ENCODE results near the gene IGF1. TPM values are rescaled to one million over a fixed set of nuclear protein-coding genes. Genes with fewer than 3 reads are reported as not detected.

The IGF1 gene
- total RNA-seq, 1 donor from 2014 or later = 3.4 TPM

DNA sequence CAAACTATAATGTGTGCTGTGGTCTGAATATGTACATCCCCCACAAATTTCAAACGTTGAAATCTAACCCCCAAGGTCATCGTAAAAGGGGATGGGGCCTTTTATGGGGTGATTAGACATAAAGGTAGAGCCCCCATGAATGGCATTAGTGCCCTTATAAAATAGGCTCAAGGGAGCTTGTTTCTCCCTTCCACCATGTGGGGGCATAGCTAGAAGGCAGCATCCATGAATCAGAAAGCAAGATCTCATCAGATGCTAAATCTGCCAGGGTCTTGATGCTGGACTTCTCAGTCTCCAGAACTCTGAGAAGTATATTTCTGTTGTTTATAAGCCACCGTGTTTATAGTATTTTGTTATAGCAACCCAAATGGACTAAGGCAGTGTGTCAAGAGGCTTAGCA lies 33.4 kb upstream of the IGF1 start:
- H3K4me1 Mint-ChIP-seq (ENCODE audit: unreplicated experiment) = no peaks in the 10 kb centered on the region
- H3K27me3 Mint-ChIP-seq (ENCODE audit: unreplicated experiment) = no peaks in the 10 kb centered on the region
- TF ChIP-seq CTCF (IDR thresholded peaks at IDR 0.05; ENCODE audit: unreplicated experiment) = no peak
- DNase-seq (ENCODE audit: low spot score) = no peak
- H3K27ac Mint-ChIP-seq (ENCODE audit: unreplicated experiment) = no peak overlapping the region
- no peaks in the 10 kb centered on the region for H3K9me3 Mint-ChIP-seq (ENCODE audit: unreplicated experiment)
- H3K36me3 Mint-ChIP-seq (ENCODE audit: low read depth, unreplicated experiment) = no peaks in the 10 kb centered on the region
- no peak overlapping the region for H3K4me3 Mint-ChIP-seq (ENCODE audit: unreplicated experiment)

DNA sequence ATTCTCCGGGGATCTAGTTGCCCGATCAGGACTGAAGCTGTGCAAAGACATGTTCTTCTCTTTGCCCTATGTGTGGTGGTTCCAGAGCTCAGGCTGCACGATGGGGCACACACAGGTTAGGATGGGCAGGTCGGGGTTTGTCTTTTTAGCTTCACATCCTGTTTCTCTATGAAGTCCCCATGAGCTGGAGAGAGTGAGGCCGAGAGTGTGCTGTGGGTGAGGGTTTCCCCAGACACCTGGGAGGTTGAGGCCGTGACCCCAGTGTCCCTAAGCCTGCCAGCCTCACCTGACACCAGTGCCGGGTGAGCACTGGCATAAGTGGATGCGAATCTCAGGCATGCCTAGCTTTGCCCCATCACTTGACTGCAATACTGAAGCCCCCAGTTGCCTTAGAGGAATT lies 32.9 kb upstream of the IGF1 start:
- Mint-ChIP-seq H3K27me3 (ENCODE audit: unreplicated experiment) (no peaks in the 10 kb centered on the region), H3K27ac (ENCODE audit: unreplicated experiment) (no peak overlapping the region), H3K9me3 (ENCODE audit: unreplicated experiment) (no peaks in the 10 kb centered on the region), H3K4me1 (ENCODE audit: unreplicated experiment) (no peaks in the 10 kb centered on the region), H3K4me3 (ENCODE audit: unreplicated experiment) (no peak overlapping the region), H3K36me3 (ENCODE audit: low read depth, unreplicated experiment) (no peaks in the 10 kb centered on the region)
- no peak for TF ChIP-seq CTCF (IDR thresholded peaks at IDR 0.05; ENCODE audit: unreplicated experiment)
- DNase-seq (ENCODE audit: low spot score) = no peak

DNA sequence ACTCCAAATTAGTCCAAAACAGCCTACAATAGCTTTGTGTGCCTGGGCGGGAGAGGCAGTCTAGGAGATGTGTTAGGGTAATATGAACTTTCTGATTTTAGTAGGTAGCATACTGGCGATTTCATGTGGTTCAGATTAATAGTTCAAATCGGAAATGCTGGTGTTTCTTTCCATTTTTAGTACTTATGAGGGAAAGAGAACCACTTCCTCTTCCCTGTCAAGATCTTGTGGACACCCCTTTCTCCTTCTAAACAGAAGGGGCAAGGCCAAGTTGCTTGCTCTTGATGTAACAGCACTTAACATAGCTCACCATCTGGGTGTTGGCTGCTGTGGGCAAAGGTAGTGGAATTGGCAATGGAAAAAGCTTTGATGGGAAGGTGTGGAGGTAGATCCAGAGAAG lies 32.2 kb upstream of the IGF1 start:
- Mint-ChIP-seq H3K4me3 (ENCODE audit: unreplicated experiment) (no peak overlapping the region), H3K9me3 (ENCODE audit: unreplicated experiment) (no peaks in the 10 kb centered on the region), H3K27me3 (ENCODE audit: unreplicated experiment) (no peaks in the 10 kb centered on the region), H3K4me1 (ENCODE audit: unreplicated experiment) (no peaks in the 10 kb centered on the region), H3K27ac (ENCODE audit: unreplicated experiment) (no peak overlapping the region), H3K36me3 (ENCODE audit: low read depth, unreplicated experiment) (no peaks in the 10 kb centered on the region)
- no peak for DNase-seq (ENCODE audit: low spot score)
- TF ChIP-seq CTCF (IDR thresholded peaks at IDR 0.05; ENCODE audit: unreplicated experiment) = no peak

DNA sequence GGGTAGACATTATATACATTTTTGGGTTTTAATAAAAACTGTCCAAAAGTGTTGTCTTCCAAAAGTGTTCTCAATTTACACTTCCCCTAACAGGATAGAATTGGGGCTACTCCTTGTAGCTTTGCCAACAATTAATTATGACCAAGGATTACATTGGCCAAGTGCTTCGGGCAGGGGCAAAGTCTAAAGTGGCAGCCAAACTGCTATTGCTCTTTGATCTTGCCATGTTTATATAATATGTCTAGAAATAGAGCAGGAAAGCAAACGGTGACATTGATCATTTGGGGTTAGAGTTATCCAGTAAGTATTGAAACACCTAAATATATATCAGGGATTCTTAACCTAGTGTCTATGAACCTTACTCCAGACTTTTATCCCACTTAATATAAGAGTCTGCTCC lies 31.2 kb upstream of the IGF1 start:
- Mint-ChIP-seq H3K27me3 (ENCODE audit: unreplicated experiment) (no peaks in the 10 kb centered on the region), H3K4me3 (ENCODE audit: unreplicated experiment) (no peak overlapping the region), H3K4me1 (ENCODE audit: unreplicated experiment) (no peaks in the 10 kb centered on the region), H3K27ac (ENCODE audit: unreplicated experiment) (no peak overlapping the region), H3K36me3 (ENCODE audit: low read depth, unreplicated experiment) (no peaks in the 10 kb centered on the region), H3K9me3 (ENCODE audit: unreplicated experiment) (no peaks in the 10 kb centered on the region)
- no peak for TF ChIP-seq CTCF (IDR thresholded peaks at IDR 0.05; ENCODE audit: unreplicated experiment)
- no peak for DNase-seq (ENCODE audit: low spot score)

DNA sequence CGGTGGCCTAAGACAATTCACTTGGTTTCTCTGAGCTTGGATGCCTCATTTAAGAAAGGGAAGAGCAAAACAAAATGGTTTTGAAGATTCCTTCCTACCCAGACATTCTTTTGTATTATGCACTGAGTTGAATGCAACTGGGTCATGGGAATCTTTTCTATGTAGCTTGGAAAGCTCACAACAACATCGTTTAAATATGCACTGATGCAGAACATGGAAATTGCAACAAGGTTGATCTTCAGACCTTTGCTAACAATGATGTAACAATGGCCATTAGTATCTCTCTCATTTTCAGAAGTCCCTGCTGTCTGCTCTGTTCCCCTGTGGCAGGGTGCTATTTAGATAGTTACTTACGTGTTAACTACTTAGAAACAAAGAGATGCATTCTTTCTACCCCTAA lies 30.1 kb upstream of the IGF1 start:
- no peak for DNase-seq (ENCODE audit: low spot score)
- Mint-ChIP-seq H3K9me3 (ENCODE audit: unreplicated experiment) (no peaks in the 10 kb centered on the region), H3K36me3 (ENCODE audit: low read depth, unreplicated experiment) (no peaks in the 10 kb centered on the region), H3K4me1 (ENCODE audit: unreplicated experiment) (no peaks in the 10 kb centered on the region), H3K27ac (ENCODE audit: unreplicated experiment) (no peak overlapping the region), H3K4me3 (ENCODE audit: unreplicated experiment) (no peak overlapping the region), H3K27me3 (ENCODE audit: unreplicated experiment) (no peaks in the 10 kb centered on the region)
- no peak for TF ChIP-seq CTCF (IDR thresholded peaks at IDR 0.05; ENCODE audit: unreplicated experiment)

All from endothelial cell (in vitro differentiated cells).